Stomach (tissue), 9 donors: Measurements from ENCODE around the gene XPO6. TPM values are rescaled to one million over a fixed set of nuclear protein-coding genes. Genes with fewer than 3 reads are reported as not detected.

Source experiments
- DNase-seq, 2 donors: peaks; one replicate each; pipeline versions ENCODE4 v3.0.0 to v3.0.0-alpha.2; 2013 to 2019
- H3K27ac ChIP-seq, 5 donors: fragments of 200-600 bp in 4 of 5; sonication (generic) in 4 of 5; one replicate each; pipeline ENCODE4 v1.5.1; 2013 to 2019; ENCODE audit warnings: mild to moderate bottlenecking in 1 of 5, moderate library complexity in 1 of 5
- H3K27me3 ChIP-seq, 3 donors: fragments of 200-600 bp; sonication (generic); one replicate each; pipeline ENCODE4 v1.5.1; 2017 to 2019; ENCODE audit warnings: mixed run types in 1 of 3
- H3K36me3 ChIP-seq, 4 donors: fragments of 200-600 bp; sonication (generic); 1 replicate in 3 of 4; 2 replicates in 1 of 4; pipeline ENCODE4 v1.5.1; 2016 to 2019
- H3K4me1 ChIP-seq, 4 donors: fragments of 200-600 bp; sonication (generic); one replicate each; pipeline ENCODE4 v1.5.1; 2016 to 2019
- H3K4me3 ChIP-seq, 4 donors: fragments of 200-600 bp; sonication (generic) in 3 of 4; one replicate each; pipeline ENCODE4 v1.5.1; 2016 to 2019; ENCODE audit warnings: mild to moderate bottlenecking in 1 of 4
- H3K9me3 ChIP-seq, 4 donors: fragments of 200-600 bp; sonication (generic); one replicate each; pipeline ENCODE4 v1.5.1; 2016 to 2019
- CTCF ChIP-seq, 7 experiments: fragments of 450-650 bp in 4 of 7; fragments of 200-600 bp in 3 of 7; sonication (generic) in 3 of 7; IDR thresholded peaks; one replicate each; pipeline ENCODE4 v1.5.1; 2016 to 2019; ENCODE audit warnings: antibody characterized with exemption in 7 of 7, control low read depth in 2 of 7, mild to moderate bottlenecking in 1 of 7
- EP300 ChIP-seq: sonication (generic); formaldehyde crosslinking; IDR thresholded peaks from one replicate; pipeline ENCODE4 v1.6.1; 2017; ENCODE audit warnings: antibody characterized with exemption
- POLR2A ChIP-seq, 4 donors: fragments of 450-650 bp; IDR thresholded peaks; one replicate each; pipeline ENCODE4 v1.6.1; 2016; ENCODE audit warnings: antibody characterized with exemption in 4 of 4, control low read depth in 2 of 4, mild to moderate bottlenecking in 1 of 4, moderate library complexity in 1 of 4
- POLR2AphosphoS5 ChIP-seq, 3 donors: sonication (generic); formaldehyde crosslinking; IDR thresholded peaks; one replicate each; pipeline ENCODE4 v1.6.1; 2016; ENCODE audit warnings: antibody characterized with exemption in 3 of 3
- WGBS, 5 donors: extraction: QIAGEN DNeasy Blood & Tissue Kit in 3 of 5; methylation state at CpG; one replicate each; pipeline versions ENCODE4 v1.1.5 to v1.1.7; 2013 to 2018; 5-methylcytosine and 5-hydroxymethylcytosine counted together
- intact Hi-C: fragments of 100-400 bp; cut with DNase I; formaldehyde crosslinking; loops from one replicate; pipeline ENCODE4 v1.15.1; 2023; ENCODE audit warnings: low total_unique reads
- polyA plus RNA-seq, 3 donors: library from polyadenylated mRNA; stranded (reverse); fragments of 200-250 nt; gene quantifications; one replicate each; pipeline ENCODE4 v1.2.3, GENCODE V29; 2013
- total RNA-seq, 5 donors: library from RNA; depleted of rRNA; stranded (reverse); fragments of >200 nt; gene quantifications; one replicate each; pipeline versions ENCODE4 v1.1.0 to v1.2.3, GENCODE V29; 2014 to 2016
- donor health status: healthy with polysubstance abuse.
- donor health status: Bipolar disorder and iron deficiency.
- donor health status: healthy.

Gene XPO6
- total and polyA plus RNA-seq, 8 donors = 37.2 to 241 (median 85.2) TPM

- no peaks in the 10 kb centered on the region for H3K9me3 ChIP-seq
- intact Hi-C loops = no loop called here
- peaks cover 10 to 69% (median 27%) of the 10 kb centered on the region in 4 donors for H3K4me1 ChIP-seq
- no peak for DNase-seq
- H3K36me3 ChIP-seq = peaks cover 0 to 93% (median 80%) of the 10 kb centered on the region in 4 donors
- H3K4me3 ChIP-seq = no peak overlapping the region
- TF ChIP-seq POLR2AphosphoS5 (IDR thresholded peaks at IDR 0.05) (no peak), POLR2A (IDR thresholded peaks at IDR 0.05) (no peak), CTCF (IDR thresholded peaks at IDR 0.05) (no peak), EP300 (no peak)
- no peak overlapping the region for H3K27ac ChIP-seq
- no peaks in the 10 kb centered on the region for H3K27me3 ChIP-seq
- WGBS, 5 donors = 87 to 94% (median 91%) methylated on average over 6 of the region's 6 CpGs
Observed at GRCh38 chr16:28205117-28205899, 6.5 kb downstream of the XPO6 start.

- no peaks in the 10 kb centered on the region for H3K9me3 ChIP-seq
- peaks cover 0 to 96% (median 87%) of the 10 kb centered on the region in 4 donors for H3K36me3 ChIP-seq
- H3K4me3 ChIP-seq = no peak overlapping the region
- intact Hi-C loops = no loop called here
- TF ChIP-seq CTCF (IDR thresholded peaks at IDR 0.05) (no peak), POLR2A (IDR thresholded peaks at IDR 0.05) (no peak), EP300 (no peak)
- no peak for DNase-seq
- peak overlapping the region in 1 of 5 donors; percentile 8 for H3K27ac ChIP-seq
- H3K4me1 ChIP-seq = peaks cover 10 to 63% (median 20%) of the 10 kb centered on the region in 4 donors
- H3K27me3 ChIP-seq = no peaks in the 10 kb centered on the region
- 83 to 88% (median 86%) methylated on average over 6 of the region's 6 CpGs for whole genome bisulfite sequencing, 5 donors
Observed at GRCh38 chr16:28204622-28205021, 7.1 kb downstream of the XPO6 start.

DNA sequence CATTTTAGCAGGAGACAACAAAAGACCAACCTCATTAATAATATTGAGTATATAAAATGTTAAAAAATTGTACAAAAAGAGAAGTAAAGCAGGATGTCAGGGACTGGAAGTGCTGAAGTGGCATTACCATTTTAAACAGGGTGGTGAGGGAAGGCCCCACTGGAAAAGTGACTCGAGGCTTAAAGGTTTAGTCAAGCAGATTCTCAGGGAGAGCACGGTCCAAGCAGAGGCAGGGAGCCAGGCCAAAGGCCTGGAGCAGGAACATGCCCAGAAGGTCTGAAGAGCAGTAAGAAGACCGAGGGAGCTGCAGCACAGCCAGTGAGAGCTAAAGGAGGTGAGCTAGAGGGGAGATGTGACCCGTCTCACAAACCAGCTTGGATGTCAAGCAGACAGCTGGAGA is 7.6 kb downstream of the XPO6 start:
- TF ChIP-seq POLR2A (IDR thresholded peaks at IDR 0.05) = no peak
- TF ChIP-seq POLR2AphosphoS5 (IDR thresholded peaks at IDR 0.05) = no peak
- TF ChIP-seq EP300 = no peak
- no peak for TF ChIP-seq CTCF (IDR thresholded peaks at IDR 0.05)
- Histone ChIP-seq H3K27me3 (no peaks in the 10 kb centered on the region), H3K4me1 (peaks cover 9 to 58% (median 18%) of the 10 kb centered on the region in 4 donors), H3K9me3 (no peaks in the 10 kb centered on the region), H3K4me3 (no peak overlapping the region), H3K36me3 (peaks cover 0 to 97% (median 90%) of the 10 kb centered on the region in 4 donors), H3K27ac (peak overlapping the region in 1 of 5 donors; percentile 8)
- no peak for DNase-seq
- intact Hi-C loops = no loop called here
- WGBS, 5 donors = 67 to 85% (median 71%) methylated on average over 4 of the region's 4 CpGs

GRCh38 chr16:28202147-28202746 is 9.5 kb downstream of the XPO6 start:
- Histone ChIP-seq H3K9me3 (no peaks in the 10 kb centered on the region), H3K36me3 (peaks cover 0 to 83% (median 77%) of the 10 kb centered on the region in 4 donors), H3K27me3 (no peaks in the 10 kb centered on the region), H3K27ac (no peak overlapping the region), H3K4me1 (peaks cover 0 to 43% (median 12%) of the 10 kb centered on the region in 4 donors), H3K4me3 (no peak overlapping the region)
- TF ChIP-seq CTCF (IDR thresholded peaks at IDR 0.05) (no peak), POLR2A (IDR thresholded peaks at IDR 0.05) (no peak), POLR2AphosphoS5 (IDR thresholded peaks at IDR 0.05) (no peak), EP300 (no peak)
- 90 to 97% (median 93%) methylated on average over 6 of the region's 6 CpGs for WGBS, 5 donors
- intact Hi-C loops = no loop called here
- no peak for DNase-seq
